Keratinocyte (primary cell): ENCODE measurements around the gene TMEM18. TPM values are rescaled to one million over a fixed set of nuclear protein-coding genes. Genes with fewer than 3 reads are reported as not detected.

Source experiments
- DNase-seq: peaks from one replicate; pipeline ENCODE4 v3.0.0-alpha.2; 2011; ENCODE audit warnings: low read depth, missing footprints, low spot score
- FAIRE-seq: peaks from 2 replicates; lab custom pipeline; 2011; peaks lifted over from hg19 to GRCh38; lab: Jason Lieb, UNC
- H2AFZ ChIP-seq: 2 replicates; pipeline ENCODE4 v1.6.0; 2012; ENCODE audit warnings: low read length, control low read depth, inconsistent platforms; ENCODE audit not compliant: control insufficient read depth
- H3K27ac ChIP-seq: 2 replicates; pipeline ENCODE4 v1.5.1; 2011; ENCODE audit warnings: low read length; ENCODE audit not compliant: control insufficient read depth, insufficient read depth
- H3K27me3 ChIP-seq: 3 replicates; pipeline ENCODE4 v1.6.0; 2011; ENCODE audit warnings: low read length; ENCODE audit not compliant: control insufficient read depth, insufficient read depth; ENCODE audit errors: extremely low read depth
- H3K36me3 ChIP-seq, 2 experiments: 2 replicates in 1 of 2; 3 replicates in 1 of 2; pipeline ENCODE4 v1.5.1; 2011; ENCODE audit warnings: low read length in 2 of 2, mild to moderate bottlenecking in 1 of 2; ENCODE audit not compliant: control insufficient read depth in 2 of 2, insufficient read depth in 2 of 2; ENCODE audit errors: extremely low read depth in 1 of 2
- H3K4me1 ChIP-seq: 3 replicates; pipeline ENCODE4 v1.5.1; 2011; ENCODE audit warnings: low read length; ENCODE audit not compliant: control insufficient read depth, insufficient read depth; ENCODE audit errors: extremely low read depth
- H3K4me2 ChIP-seq: 3 replicates; pipeline ENCODE4 v1.6.0; 2011; ENCODE audit warnings: low read depth, low read length; ENCODE audit not compliant: control insufficient read depth, insufficient read depth; ENCODE audit errors: extremely low read depth
- H3K4me3 ChIP-seq, 3 experiments: fragments of 200-600 bp in 1 of 3; sonication (generic) in 1 of 3; 2 replicates in 2 of 3; 3 replicates in 1 of 3; pipeline ENCODE4 v1.5.1; 2011 to 2016; ENCODE audit warnings: low read length in 3 of 3, mild to moderate bottlenecking in 3 of 3, control low read depth in 2 of 3, inconsistent platforms in 1 of 3, low read depth in 1 of 3, mixed read lengths in 1 of 3, mixed run types in 1 of 3, moderate library complexity in 1 of 3; ENCODE audit not compliant: control insufficient read depth in 2 of 3, insufficient read depth in 2 of 3; ENCODE audit errors: extremely low read depth in 1 of 3
- H3K79me2 ChIP-seq: 2 replicates; pipeline ENCODE4 v1.6.0; 2012; ENCODE audit warnings: low read length; ENCODE audit not compliant: control insufficient read depth, insufficient read depth
- H3K9ac ChIP-seq: 3 replicates; pipeline ENCODE4 v1.6.0; 2011; ENCODE audit warnings: low read length; ENCODE audit not compliant: control insufficient read depth, insufficient read depth; ENCODE audit errors: extremely low read depth
- H3K9me1 ChIP-seq: 3 replicates; pipeline ENCODE4 v1.6.0; 2011; ENCODE audit warnings: low read length; ENCODE audit not compliant: control insufficient read depth, insufficient read depth; ENCODE audit errors: extremely low read depth
- H3K9me3 ChIP-seq: 2 replicates; pipeline ENCODE4 v1.5.1; 2012; ENCODE audit warnings: low read depth, low read length; ENCODE audit not compliant: control insufficient read depth
- H4K20me1 ChIP-seq: 3 replicates; pipeline ENCODE4 v1.6.0; 2011; ENCODE audit warnings: low read length; ENCODE audit not compliant: control insufficient read depth, insufficient read depth; ENCODE audit errors: extremely low read depth
- EZH2 ChIP-seq: IDR thresholded peaks from one replicate; pipeline ENCODE4 v1.6.1; 2012; ENCODE audit warnings: inconsistent platforms, mild to moderate bottlenecking, low read length, moderate library complexity
- dilution Hi-C: fragments of 300-500 bp; cut with MboI; formaldehyde crosslinking; loops from one replicate; pipeline ENCODE4 v1.7.0; 2020; ENCODE audit warnings: low sequenced_read_pairs; ENCODE audit not compliant: extremely low pct_ligation_motif_present
- polyA plus RNA-seq, 5 experiments: library from polyadenylated mRNA; depleted of rRNA in 3 of 5; stranded (reverse) in 3 of 5; stranded (forward) in 1 of 5; unstranded in 1 of 5; fragments of >200 nt; gene quantifications; 1 replicate in 1 of 5; 2 replicates in 3 of 5; 3 replicates in 1 of 5; pipeline versions ENCODE4 v1.2.1 to v1.2.3, GENCODE V29; 2011 to 2012; ENCODE audit warnings: missing spikeins in 2 of 5, low read depth in 1 of 5, low replicate concordance in 1 of 5
- TF ChIP-seq, protein P1 (sequence below), 3 experiments: IDR thresholded peaks in 1 of 3; conservative IDR thresholded peaks in 1 of 3; optimal IDR thresholded peaks in 1 of 3; 2 replicates in 2 of 3; 3 replicates in 1 of 3; pipeline versions ENCODE3 to v1.5.1; 2011; ENCODE audit warnings: low read length in 3 of 3, mild to moderate bottlenecking in 3 of 3, moderate library complexity in 2 of 3, control low read depth in 1 of 3, inconsistent platforms in 1 of 3; ENCODE audit not compliant: insufficient read depth in 2 of 3; ENCODE audit errors: extremely low read depth in 1 of 3

Gene TMEM18
- polyA plus RNA-seq, 1 donor (not counting 4 experiments of a cell fraction or from before 2014, with no cell fraction given), result 27.7 TPM

DNA sequence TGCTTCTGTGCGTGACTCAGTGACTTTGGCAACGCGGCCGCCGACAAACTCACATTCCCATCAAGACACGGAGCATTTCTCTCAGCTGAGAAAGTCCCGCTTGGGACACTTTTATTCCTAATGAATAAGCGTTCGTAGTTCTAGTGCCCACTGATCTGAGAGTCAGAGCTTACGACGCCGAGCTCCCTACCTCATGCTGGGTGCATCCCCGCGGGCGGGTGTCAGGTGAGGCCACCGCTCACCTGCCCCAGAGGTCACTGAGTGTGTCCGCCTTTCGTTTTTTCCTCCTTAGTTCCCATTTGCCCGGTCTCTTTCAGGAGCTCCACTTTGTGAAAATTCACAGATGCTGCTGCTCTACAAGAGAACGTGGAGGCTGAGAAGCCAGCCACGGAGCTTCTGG lies 43.6 kb upstream of the TMEM18 start:
- dilution Hi-C loops, result no loop called here
- H3K4me3 ChIP-seq, result no peak overlapping the region
- no peaks in the 10 kb centered on the region for H3K9me3 ChIP-seq
- no peak overlapping the region for H3K27ac ChIP-seq
- no peak overlapping the region for H3K4me2 ChIP-seq
- no peak overlapping the region for H3K9ac ChIP-seq
- H3K4me1 ChIP-seq, result no peaks in the 10 kb centered on the region
- H3K9me1 ChIP-seq, result no peaks in the 10 kb centered on the region
- H2AFZ ChIP-seq, result no peak overlapping the region
- FAIRE-seq (no peak), DNase-seq (no peak)
- H3K27me3 ChIP-seq, result no peaks in the 10 kb centered on the region
- no peaks in the 10 kb centered on the region for H4K20me1 ChIP-seq
- H3K36me3 ChIP-seq, result no peaks in the 10 kb centered on the region
- no peaks in the 10 kb centered on the region for H3K79me2 ChIP-seq
- TF ChIP-seq, protein P1, sequence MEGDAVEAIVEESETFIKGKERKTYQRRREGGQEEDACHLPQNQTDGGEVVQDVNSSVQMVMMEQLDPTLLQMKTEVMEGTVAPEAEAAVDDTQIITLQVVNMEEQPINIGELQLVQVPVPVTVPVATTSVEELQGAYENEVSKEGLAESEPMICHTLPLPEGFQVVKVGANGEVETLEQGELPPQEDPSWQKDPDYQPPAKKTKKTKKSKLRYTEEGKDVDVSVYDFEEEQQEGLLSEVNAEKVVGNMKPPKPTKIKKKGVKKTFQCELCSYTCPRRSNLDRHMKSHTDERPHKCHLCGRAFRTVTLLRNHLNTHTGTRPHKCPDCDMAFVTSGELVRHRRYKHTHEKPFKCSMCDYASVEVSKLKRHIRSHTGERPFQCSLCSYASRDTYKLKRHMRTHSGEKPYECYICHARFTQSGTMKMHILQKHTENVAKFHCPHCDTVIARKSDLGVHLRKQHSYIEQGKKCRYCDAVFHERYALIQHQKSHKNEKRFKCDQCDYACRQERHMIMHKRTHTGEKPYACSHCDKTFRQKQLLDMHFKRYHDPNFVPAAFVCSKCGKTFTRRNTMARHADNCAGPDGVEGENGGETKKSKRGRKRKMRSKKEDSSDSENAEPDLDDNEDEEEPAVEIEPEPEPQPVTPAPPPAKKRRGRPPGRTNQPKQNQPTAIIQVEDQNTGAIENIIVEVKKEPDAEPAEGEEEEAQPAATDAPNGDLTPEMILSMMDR (optimal IDR thresholded peaks at IDR 0.05 in 1 of 3, IDR thresholded peaks at IDR 0.05 in 1 of 3, conservative IDR thresholded peaks at IDR 0.05 in 1 of 3; ENCODE audit: extremely low read depth in 1 of 3, insufficient read depth in 2 of 3, low read length in 3 of 3), result no peak
- no peak for TF ChIP-seq EZH2

GRCh38 chr2:719734-720133 lies 42.5 kb upstream of the TMEM18 start:
- Histone ChIP-seq H2AFZ (no peak overlapping the region), H3K4me2 (no peak overlapping the region), H3K9me1 (no peaks in the 10 kb centered on the region), H3K27ac (no peak overlapping the region), H3K9ac (no peak overlapping the region), H3K4me1 (no peaks in the 10 kb centered on the region), H3K4me3 (no peak overlapping the region), H3K36me3 (no peaks in the 10 kb centered on the region), H3K79me2 (no peaks in the 10 kb centered on the region), H3K27me3 (no peaks in the 10 kb centered on the region), H4K20me1 (no peaks in the 10 kb centered on the region), H3K9me3 (no peaks in the 10 kb centered on the region)
- DNase-seq, result no peak
- TF ChIP-seq, protein P1 (optimal IDR thresholded peaks at IDR 0.05 in 1 of 3, IDR thresholded peaks at IDR 0.05 in 1 of 3, conservative IDR thresholded peaks at IDR 0.05 in 1 of 3; ENCODE audit: extremely low read depth in 1 of 3, insufficient read depth in 2 of 3, low read length in 3 of 3), result no peak
- no peak for TF ChIP-seq EZH2
- dilution Hi-C loops, result no loop called here
- no peak for FAIRE-seq
